GM18517 (cell line): ENCODE measurements around the gene ROR2.

Experiments
- ATAC-seq: cut with Tn5 transposase; IDR thresholded peaks from one replicate; pipeline ENCODE4 v1.9.1; 2021; ENCODE audit warnings: mild to moderate bottlenecking, moderate library complexity; ENCODE audit not compliant: unreplicated experiment

The ROR2 gene

DNA sequence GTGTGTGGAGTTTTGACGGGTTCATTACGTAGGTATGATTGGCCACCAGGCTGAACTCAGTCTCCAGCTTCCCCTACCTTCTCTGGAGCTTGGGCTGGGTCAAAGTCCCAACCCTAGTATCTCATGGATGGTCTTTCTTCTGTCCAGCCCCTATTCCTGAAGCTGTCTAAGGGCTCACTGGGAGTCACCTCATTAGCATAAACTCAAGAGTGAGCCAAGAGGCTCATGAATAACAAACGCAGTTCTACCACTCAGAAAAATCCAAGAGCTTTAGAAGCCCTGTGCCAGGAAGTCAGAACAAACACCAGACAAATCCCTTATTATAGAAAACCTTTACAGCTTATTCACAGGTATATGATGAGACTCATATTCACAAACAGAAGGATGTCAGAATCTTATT is 346.1 kb downstream of the ROR2 start:
- ATAC-seq, result no peak

DNA sequence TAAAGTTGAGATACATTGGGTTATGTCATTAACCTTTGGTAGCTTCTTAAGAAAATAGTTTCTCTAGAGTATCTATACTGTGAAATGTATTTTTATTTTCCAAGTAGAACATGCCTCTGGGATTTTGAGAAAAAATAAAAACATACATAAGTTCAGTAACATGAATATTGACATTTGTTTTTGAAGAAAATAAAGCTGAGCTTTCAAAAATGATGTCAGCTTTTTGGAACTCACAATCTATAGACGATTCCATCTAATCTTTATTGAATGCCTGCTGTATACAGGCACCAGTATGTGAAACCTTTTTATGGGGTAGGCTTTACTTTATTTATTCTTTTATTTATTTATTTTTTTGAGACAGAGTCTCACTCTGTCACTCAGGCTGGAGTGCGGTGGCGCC is 350.5 kb downstream of the ROR2 start:
- no peak for ATAC-seq

DNA sequence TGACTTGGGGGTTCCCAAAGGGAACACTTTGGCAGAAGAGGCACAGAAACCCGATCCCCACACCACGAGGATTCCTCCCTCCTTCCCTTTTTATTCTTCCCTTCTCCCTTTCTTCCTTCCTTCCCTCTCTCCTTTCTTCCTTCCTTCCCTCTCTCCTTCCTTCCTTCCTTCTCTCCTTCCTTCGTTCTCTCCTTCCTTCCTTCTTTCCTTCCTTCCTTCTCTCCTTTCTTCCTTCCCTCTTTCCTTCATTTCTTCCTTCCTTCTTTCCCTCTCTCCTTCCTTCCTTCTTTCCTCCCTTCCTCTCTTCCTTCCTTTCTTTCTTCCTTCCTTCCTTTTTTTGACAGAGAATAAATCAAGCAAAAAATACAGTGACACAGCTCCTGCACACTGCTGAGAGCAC is 358.4 kb downstream of the ROR2 start:
- no peak for ATAC-seq

DNA sequence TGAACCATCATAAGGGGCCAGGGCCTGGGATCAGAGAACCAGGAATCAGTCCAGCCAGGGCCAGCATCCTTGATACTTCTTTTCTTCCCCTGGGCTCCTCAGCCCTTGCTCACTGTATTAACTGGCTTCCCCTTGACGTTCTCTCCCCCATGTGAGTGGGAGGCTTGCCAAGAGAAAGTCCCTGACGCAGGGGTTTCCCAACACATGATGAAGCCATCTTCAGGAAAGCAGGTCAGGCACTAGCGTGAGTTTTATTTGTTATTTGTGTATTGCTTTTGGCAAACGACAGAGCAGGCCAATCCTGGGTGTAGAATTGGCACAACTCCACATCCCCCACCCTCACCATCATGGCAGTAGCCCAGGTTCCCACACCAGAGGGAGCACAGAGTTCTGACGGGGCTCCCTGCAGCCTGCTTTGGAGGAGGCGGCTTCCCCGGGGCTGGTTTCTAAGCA is 360.9 kb downstream of the ROR2 start:
- no peak for ATAC-seq

DNA sequence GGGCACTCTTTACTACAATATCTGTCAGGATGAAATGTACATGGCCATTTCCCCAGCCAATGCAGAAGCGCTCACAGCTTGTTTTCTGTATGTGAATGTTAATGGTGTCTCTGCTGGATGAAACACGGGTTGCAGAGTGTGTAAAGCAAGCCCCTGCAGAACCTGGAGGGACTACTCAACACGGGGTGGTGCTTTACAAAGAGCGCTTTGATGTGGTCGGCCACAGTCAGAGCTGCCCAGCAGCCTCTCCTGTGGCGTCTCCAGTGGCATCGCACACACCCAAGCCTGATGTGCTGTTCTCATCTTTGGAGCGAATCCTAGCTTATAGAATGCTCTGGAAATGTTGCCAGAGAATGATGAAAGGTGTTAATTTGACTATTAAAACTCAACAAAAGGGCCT is 363.7 kb downstream of the ROR2 start:
- no peak for ATAC-seq

DNA sequence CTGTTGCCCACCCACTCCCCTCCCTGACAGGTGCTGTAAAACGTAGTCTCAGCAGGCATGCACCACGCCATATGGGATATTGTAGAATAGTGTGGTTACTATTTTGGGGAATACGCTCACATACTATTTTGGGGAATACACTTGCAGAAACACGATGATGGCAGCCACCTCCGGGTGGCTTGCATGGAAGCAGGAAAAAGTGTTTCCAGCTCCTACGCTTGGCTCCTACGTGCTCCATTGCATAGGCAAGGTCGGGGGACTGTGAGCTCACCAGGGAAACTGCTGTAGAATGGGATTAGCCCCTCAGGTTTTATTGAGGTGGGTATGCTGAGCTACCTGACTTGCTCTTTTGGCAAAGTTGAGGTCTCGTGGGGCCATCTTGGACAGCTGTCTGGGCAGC is 366.1 kb downstream of the ROR2 start:
- ATAC-seq, result no peak

DNA sequence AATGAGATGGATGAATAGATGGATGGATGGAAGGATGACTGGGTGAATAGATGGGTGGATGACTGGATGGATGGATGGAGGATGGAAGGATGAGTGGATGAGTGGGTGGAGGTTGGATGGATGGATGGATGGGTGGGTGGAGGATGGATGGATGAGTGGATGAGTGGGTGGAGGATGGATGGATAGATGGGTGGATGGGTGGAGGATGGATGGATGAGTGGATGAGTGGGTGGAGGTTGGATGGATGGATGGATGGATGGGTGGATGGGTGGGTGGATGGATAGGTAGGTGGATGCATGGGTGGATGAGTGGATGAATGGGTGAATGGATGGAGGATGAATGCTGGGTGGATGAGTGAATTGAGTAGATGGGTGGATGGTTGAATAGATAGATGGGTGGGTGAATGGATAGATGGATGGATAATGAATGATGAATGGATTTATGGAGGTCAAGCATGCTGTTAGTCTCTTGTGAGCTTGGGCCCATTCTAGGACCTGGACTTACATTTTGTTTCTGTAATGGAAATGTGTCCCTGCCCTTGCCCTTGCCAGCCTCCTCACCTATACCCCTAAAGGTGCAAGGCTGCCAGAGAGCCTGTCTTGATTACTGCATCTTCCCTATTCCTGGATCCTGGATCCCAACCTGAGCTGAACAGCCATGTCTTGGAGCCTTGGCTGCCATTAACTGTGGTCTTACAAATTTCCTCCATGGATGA is 366.7 kb downstream of the ROR2 start:
- no peak for ATAC-seq

DNA sequence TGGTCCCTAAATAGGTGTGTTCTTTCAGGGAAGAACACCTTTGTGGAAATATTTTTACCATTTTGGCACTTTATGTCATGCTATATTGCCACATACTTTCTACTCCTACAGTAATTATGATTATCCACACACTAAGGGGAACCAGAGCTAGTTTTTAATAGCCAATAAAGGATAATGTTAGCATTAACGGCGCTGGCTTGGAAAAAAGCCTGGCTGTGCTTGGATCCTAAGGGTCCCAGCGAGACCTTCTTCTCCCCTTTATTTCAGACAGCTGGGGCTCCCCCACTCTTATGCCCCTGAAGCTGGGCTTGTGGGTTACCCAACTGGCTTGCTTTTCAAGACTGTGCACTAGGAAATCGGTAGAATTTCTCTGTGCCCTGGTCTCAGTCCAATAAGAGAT is 367.8 kb downstream of the ROR2 start:
- no peak for ATAC-seq

DNA sequence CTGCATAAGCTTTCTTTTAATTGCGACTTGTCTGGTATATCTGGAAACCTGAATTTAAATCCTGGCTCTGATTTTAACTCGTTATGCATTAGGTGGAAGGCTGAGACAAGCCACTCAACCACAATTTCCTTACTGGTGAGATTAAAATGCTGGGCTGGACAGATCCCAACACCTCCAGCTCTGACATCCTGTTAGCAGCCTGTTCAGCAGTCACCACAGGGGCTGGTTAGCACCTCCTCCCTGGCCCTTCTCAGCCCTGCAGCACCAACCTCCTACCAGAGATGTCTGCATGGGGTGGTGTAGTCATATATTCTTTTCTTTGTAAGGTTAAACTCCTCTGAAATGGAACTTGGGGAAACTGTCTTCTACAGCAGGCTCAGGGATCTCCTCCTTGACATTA is 369.9 kb downstream of the ROR2 start:
- no peak for ATAC-seq

DNA sequence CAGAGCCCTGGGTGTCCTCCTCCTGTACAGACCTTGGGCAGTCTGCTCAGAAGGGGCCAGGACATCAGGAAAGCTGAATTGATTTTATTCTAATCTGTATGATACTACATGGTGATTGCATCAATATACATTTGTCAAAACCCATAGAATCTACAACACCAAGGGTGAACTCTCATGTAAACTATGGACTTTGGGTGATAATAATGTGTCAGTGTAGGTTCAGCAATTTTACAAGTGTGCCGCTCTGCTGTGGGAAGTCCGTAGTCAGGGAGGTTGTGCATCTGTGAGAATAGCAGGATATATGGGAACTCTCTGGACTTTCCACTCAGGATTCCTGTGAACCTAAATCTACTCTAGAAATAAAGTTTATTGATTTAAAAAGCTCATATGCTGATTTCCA is 371.1 kb downstream of the ROR2 start:
- ATAC-seq, result no peak

DNA sequence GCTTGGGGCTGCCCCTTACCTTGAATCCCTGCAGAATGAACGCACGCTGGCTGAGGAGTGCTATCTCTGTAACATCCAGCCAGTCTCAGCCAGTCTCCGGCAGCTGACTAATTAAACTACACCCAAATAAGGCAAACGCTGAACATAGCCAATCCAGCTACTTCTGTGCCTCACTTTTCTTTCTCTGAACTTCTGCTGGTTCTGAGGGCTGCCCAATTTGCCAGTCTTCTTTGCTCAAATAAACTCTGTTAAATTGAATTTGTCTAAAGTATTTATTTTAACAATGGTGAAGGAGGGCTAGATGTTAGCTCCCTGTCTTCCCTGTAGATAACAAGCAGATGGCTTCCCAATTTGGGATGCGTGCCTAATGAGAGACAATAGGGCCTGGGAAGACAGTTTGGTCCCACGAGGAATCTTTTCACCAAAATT is 372.4 kb downstream of the ROR2 start:
- no peak for ATAC-seq

DNA sequence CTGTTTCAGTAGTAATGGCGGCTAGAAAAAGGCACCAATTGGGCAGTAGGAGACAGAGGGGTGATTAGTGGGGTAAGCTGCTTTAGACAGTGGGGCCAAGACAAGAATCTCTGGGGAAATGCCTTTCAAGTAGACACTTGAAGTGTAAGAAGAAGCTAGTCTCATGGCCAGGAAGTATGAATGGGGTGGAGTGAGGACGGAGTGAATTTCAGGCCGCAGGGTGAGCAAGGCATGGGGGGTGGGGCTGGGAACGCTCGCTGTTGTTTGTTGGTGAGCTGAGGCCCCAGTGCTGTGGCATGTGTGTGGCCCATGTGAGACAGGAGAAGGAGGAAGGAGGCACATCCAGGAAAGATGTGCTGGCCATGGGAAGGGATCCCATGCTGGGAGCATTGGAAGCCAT is 377.2 kb downstream of the ROR2 start:
- ATAC-seq, result no peak

DNA sequence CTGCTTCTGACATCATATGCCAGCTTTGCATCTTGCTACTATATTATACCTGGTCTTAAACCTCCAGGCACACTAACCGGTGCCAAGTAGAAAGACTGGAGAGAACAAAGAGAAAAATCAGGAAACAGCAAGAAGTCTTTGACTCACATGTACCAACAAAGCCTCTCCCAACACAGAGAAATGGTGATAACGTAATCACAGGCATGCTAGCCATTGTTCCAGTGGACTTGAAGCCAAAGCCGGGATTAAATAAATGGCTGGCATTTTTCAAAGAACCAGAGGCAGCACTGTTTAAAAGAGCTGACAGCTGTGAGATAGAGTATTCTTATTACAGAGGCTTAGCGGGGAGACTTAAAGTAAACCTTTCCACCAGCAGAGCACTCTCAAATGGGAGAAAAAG is 378.0 kb downstream of the ROR2 start:
- no peak for ATAC-seq

DNA sequence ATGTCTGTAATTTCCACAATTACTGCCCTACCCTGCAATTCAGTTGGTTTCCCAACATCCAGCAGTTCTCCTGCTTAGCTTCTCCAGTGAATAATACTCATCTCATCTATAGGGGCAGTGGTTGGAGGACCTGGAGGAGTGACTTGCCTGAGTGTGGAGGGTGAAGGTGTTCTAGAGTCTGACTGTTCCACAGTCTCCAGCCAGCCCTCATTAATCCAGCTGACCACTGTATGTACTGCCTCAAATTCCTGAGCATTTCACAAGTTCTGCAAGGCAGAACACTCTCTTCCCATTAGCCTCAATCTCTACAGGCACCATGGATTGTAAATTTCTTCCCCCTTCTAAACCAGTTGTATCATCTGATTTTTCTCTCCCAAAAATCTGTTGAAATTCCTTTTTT is 379.0 kb downstream of the ROR2 start:
- no peak for ATAC-seq

DNA sequence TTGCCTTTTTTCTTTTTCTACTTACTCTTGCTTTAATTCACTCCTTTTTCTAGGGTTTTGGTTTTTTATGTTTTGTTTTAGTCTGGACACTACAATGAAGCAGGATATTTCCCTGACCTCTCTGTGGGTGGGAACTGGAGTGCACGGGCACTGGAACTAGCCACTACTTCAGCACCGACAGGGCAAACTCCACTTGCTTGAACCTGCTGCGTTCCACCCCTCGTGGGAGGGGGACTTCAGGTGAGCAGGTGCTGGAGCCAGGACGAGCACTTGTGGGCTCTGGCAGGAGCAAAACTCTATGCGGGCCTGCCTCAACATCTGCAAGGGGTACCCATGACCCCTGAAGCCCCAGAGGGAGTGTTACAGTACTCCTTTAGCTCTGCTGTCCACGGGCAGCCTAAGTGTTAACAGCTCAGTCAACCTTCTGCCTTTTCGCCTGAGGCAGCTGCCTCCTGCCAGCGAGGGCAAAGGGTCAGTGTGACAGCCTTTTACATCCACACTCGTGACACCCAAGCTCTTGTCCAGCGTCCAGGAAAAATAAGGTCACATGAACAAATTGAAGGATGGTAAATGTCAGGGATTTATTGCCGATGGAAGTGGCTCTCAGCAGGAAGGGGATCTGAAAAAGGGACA is 382.3 kb downstream of the ROR2 start:
- no peak for ATAC-seq

DNA sequence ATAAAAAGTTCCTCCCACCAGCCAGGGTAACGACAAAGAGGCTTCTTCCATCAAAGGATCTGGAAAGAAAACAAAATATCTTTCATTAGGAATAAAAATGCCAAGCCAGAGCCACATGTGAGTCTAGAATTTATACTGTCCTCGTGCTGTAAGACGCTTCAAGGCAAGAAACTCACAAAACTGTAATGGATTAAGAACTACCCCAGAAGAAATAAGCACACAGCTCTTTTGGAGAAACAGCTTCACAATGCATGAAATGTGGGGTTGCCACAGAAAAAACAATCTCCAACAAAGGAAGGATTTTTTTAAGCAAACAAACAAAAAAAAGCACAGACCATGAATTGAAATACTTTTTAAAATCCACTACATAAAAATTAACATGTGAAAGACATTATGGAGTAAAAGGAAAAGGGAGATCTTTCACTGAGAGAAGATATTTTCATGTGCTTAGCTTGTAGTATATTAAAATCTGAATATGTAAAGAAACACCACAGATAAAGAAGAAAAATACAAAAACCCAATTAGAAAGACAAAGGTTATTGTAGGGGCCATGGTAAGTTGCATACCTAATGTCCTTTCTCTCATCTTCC is 385.9 kb downstream of the ROR2 start:
- no peak for ATAC-seq

DNA sequence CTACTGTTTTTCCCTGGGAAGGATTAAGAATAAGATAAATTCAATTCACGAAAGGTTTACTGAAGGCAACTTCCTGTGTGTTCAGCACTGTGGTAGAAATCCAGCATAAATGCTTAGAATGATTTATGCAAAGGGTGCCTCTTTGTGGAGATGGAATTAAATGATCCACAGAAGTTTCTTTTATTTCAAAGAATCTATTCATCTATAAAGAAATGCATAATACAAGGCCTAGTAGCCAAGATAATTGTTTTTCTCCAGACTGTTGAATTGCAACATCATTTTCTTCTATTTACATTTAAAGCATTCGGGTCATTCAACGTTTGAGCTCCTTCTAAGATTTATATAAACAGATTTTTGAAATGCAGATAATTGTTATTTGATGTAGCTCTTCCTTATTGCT is 387.6 kb downstream of the ROR2 start:
- no peak for ATAC-seq

DNA sequence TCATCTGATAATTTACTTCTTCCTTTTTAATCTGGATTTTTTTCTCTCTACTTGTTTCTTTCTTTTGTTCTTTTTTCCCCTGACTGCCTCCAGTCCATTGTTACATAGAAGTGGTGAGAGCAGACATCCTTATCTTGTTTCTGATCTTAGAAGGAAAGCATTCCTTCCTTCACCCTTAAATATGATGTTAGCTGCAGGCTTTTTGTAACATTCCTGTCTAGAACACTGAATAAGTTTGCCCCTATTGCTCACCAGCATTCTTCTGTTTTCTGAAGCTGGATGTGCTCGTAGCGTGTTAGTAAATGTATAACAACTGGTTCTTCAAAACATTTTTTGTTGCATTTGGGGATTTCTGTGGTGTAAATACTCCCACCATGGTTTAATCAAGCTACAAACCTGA is 389.7 kb downstream of the ROR2 start:
- ATAC-seq, result no peak

DNA sequence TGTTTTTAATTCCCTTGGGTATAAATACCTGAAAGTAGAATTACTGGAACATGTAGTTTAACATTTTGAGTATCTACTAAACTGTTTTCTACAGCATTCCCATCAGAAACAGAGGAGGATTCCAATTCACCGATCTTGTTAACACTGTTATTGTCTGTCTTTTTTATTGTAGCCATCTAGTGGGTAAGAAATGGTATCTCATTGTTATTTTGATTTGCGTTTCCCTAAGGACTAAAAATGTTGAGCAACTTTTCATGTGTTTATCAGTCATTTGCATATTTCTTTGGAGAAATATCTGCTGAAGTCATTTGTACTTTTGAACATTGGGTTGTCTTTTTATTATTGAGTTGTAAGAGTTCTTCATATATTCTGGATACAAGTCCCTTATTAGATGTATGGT is 391.1 kb downstream of the ROR2 start:
- no peak for ATAC-seq

DNA sequence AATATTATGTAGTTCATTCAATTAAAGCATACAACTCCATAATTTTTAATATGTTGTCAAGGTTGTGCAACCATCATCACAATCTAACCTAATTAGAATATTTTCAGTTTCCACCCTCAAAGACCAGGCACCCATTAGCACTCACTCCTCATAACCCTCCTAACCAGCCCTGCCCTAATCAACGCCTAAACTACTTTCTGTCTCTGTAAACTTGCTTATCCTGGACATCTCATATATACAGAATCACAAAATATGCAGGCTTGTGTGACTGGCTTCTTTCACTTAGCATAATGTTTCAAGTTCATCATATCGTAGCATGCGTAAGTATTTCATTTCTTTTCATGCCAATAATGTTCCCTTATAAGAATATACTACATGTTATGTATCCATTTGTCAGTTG is 391.6 kb downstream of the ROR2 start:
- ATAC-seq, result no peak

DNA sequence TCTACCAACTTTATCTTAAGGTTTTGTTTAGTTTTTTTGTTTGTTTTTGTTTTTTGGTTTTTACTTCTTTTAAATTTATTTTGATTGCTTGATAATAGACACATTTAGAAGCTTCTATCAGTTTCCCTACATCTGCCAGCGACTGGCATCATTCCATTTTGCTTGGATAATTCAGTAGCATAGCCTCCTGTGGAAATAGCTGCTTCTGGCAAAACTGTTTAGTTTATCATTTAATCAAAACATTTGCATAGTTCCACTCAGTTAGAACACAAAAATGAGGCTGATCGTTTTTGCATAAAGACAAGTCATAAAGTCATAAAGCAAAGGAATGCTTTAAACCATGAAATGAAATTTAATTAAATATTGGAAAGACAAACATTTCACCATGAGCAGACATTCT is 392.7 kb downstream of the ROR2 start:
- ATAC-seq, result no peak

DNA sequence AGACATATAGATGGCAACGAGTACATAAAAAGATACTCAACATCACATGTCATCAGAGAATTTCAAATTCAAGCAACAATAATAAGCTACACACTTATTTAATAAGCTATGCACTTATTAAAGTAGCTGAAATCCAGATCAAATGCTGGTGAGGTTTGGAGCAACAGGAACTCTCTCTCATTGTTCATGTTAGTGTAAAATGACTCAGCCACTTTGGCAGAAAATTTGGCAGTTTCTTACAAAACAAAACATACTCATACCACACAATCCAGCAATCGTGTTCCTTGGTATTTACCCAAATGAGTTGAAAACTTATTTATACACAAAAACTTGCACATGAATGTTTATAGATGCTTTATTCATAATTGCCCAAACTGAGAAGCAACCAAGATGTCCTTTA is 394.9 kb downstream of the ROR2 start:
- no peak for ATAC-seq

DNA sequence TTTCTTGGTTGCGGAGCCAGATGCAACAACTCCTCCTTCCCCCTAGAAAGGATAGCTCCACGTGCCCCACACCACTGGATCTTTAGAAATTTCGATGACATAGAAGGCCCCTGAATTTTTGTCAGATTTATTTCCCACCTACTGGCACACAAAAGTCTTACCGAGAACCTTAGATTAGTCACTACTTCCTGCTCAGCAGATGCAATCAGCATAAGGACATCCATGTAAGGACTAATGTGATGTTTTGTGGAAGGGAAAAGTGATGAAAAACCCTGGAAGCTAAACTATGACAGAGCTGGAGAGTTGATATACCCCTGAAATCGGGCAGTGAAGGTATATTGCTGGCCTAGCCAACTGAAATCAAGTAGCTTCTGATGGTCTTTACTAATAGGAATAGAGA is 400.9 kb downstream of the ROR2 start:
- ATAC-seq, result no peak
